ENCODE results near the gene EDDM13. TPM values are rescaled to one million over a fixed set of nuclear protein-coding genes. Genes with fewer than 3 reads are reported as not detected.
"Not testable (repeated sequence)": the region's sequence is repeated elsewhere in the genome, so short reads cannot be mapped to it uniquely, and the experiment has no call there.

Gene EDDM13
- total RNA-seq, 4 donors from 2014 or later = not detected

DNA sequence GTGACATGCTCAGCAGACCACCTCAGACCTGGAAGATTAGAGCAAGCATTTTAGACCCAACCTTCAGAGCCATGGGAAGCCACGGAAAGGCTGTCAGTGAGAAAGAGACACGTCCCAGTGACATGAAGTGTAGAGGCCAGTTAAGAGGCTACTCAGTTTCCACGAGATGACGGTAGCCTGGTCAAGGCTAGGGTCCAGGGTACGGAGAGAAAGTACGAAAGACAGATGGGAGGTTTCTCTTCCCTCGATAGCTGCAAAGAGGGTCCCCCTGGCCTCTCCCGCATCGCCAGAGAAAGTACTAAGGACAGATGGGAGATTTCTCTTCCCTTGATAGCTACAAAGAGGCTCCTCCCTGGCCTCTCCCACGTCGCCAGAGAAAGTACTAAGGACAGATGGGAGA, 33.5 kb downstream of the EDDM13 start:
- ATAC-seq (ENCODE audit: low FRiP score) (no peak), DNase-seq (ENCODE audit: low spot score) (no peak)
- TF ChIP-seq, protein P1, sequence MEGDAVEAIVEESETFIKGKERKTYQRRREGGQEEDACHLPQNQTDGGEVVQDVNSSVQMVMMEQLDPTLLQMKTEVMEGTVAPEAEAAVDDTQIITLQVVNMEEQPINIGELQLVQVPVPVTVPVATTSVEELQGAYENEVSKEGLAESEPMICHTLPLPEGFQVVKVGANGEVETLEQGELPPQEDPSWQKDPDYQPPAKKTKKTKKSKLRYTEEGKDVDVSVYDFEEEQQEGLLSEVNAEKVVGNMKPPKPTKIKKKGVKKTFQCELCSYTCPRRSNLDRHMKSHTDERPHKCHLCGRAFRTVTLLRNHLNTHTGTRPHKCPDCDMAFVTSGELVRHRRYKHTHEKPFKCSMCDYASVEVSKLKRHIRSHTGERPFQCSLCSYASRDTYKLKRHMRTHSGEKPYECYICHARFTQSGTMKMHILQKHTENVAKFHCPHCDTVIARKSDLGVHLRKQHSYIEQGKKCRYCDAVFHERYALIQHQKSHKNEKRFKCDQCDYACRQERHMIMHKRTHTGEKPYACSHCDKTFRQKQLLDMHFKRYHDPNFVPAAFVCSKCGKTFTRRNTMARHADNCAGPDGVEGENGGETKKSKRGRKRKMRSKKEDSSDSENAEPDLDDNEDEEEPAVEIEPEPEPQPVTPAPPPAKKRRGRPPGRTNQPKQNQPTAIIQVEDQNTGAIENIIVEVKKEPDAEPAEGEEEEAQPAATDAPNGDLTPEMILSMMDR (IDR thresholded peaks at IDR 0.05) = no peak

DNA sequence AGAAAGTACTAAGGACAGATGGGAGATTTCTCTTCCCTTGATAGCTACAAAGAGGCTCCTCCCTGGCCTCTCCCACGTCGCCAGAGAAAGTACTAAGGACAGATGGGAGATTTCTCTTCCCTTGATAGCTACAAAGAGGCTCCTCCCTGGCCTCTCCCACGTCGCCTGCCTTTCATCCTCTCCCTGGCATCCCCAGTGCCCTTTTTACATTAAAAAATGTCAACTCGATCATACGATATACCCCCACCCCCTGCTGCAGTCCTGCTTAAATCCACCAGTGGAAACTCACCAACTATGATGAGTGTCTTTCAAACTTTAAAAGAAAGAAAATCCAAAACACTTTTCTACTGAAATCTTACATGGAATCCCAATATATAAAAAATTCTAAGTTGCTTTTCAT, 34.5 kb downstream of the EDDM13 start:
- not testable (repeated sequence) for DNase-seq (ENCODE audit: low spot score); ATAC-seq (ENCODE audit: low FRiP score)

GRCh38 chr19:56308792-56309191, 36.2 kb downstream of the EDDM13 start:
- no peak for DNase-seq (ENCODE audit: low spot score)
- ATAC-seq (ENCODE audit: low FRiP score) = no peak
- TF ChIP-seq, protein P1 (IDR thresholded peaks at IDR 0.05) = no peak

- peak; percentile 27 for ATAC-seq (ENCODE audit: low FRiP score)
- no peak for DNase-seq (ENCODE audit: low spot score)
- TF ChIP-seq, protein P1 (IDR thresholded peaks at IDR 0.05) = no peak
These were observed 37.1 kb downstream of the EDDM13 start for GRCh38 chr19:56309511-56310185.

GRCh38 chr19:56310462-56310861, 37.9 kb downstream of the EDDM13 start:
- no peak for DNase-seq (ENCODE audit: low spot score)
- no peak for ATAC-seq (ENCODE audit: low FRiP score)
- TF ChIP-seq, protein P1 (IDR thresholded peaks at IDR 0.05) = no peak

- ATAC-seq (ENCODE audit: low FRiP score) (no peak), DNase-seq (ENCODE audit: low spot score) (no peak)
- TF ChIP-seq, protein P1 (IDR thresholded peaks at IDR 0.05) = no peak
These were observed 39.8 kb downstream of the EDDM13 start for GRCh38 chr19:56312342-56312741.

- TF ChIP-seq, protein P1 (IDR thresholded peaks at IDR 0.05) = no peak
- ATAC-seq (ENCODE audit: low FRiP score) (no peak), DNase-seq (ENCODE audit: low spot score) (no peak)
These were observed 40.5 kb downstream of the EDDM13 start for GRCh38 chr19:56312787-56313657.

Measured in omental fat pad (tissue), 4 donors.